ENCODE measurements around the gene ITGB8.

GRCh38 chr7:20290505-20291111 is 40.1 kb upstream of the ITGB8 start:
- TF ChIP-seq SUZ12 (IDR thresholded peaks at IDR 0.05; ENCODE audit: extremely low read depth, insufficient read depth, insufficient read length) (no peak), ZNF274 (IDR thresholded peaks at IDR 0.05; ENCODE audit: low read depth, low read length) (no peak)
